ENCODE data around the gene CHM.
"Not testable (repeated sequence)": the region's sequence is repeated elsewhere in the genome, so short reads cannot be mapped to it uniquely, and the experiment has no call there.

The CHM gene

GRCh38 chrX:86047174-86047935 lies at the start of gene CHM:
Gene CHM (minus strand): TSS chrX:86047558. CDS start chrX:86047532, 26 bp downstream.
- peak; percentile 81 for DNase-seq

- DNase-seq = no peak
These were observed 31.3 kb upstream of the CHM start for GRCh38 chrX:86078650-86079049.

DNA sequence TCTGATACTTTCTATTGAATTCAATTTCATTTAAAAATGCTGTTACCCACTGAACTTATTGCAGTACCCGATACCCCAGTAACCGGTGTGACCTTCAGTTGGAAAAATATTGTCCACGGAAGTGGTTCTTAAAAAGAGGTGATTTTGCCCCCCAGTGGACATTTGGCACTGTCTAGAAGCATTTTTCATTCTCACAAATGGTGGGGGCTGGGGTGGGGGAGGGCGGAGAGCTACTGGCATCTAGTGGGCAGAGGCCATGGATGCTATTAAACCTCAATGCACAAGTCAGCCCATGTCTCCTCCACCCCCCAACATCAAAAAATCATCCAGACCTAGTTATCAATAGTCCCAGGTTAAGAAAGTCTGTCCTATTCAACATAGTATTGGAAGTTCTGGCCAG lies 19.6 kb upstream of the CHM start:
- no peak for DNase-seq

GRCh38 chrX:86061407-86061806 lies 14.0 kb upstream of the CHM start:
- DNase-seq = no peak

DNA sequence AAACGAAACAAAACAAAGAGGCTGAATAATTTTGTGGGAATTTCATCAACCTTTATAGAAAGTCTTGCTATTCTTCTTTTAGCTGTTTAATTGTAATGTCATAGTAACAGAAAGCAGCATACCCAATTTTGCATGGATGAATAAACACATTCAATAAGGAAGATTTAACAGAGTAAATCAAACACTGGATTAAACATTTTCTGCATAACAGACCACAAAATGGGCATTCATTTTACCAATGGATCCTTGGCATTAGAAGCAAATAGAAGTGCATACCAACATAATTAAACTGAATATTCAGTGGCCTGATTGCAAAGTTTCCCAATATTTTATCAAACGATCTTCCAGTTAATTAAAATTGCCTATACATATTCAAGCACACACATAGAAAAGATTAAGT lies 4.4 kb upstream of the CHM start:
- DNase-seq = no peak

GRCh38 chrX:86047936-86048280 lies 550 bp upstream of the CHM start:
- DNase-seq = no peak

GRCh38 chrX:86044216-86044615 lies 3.1 kb downstream of the CHM start:
- no peak for DNase-seq

DNA sequence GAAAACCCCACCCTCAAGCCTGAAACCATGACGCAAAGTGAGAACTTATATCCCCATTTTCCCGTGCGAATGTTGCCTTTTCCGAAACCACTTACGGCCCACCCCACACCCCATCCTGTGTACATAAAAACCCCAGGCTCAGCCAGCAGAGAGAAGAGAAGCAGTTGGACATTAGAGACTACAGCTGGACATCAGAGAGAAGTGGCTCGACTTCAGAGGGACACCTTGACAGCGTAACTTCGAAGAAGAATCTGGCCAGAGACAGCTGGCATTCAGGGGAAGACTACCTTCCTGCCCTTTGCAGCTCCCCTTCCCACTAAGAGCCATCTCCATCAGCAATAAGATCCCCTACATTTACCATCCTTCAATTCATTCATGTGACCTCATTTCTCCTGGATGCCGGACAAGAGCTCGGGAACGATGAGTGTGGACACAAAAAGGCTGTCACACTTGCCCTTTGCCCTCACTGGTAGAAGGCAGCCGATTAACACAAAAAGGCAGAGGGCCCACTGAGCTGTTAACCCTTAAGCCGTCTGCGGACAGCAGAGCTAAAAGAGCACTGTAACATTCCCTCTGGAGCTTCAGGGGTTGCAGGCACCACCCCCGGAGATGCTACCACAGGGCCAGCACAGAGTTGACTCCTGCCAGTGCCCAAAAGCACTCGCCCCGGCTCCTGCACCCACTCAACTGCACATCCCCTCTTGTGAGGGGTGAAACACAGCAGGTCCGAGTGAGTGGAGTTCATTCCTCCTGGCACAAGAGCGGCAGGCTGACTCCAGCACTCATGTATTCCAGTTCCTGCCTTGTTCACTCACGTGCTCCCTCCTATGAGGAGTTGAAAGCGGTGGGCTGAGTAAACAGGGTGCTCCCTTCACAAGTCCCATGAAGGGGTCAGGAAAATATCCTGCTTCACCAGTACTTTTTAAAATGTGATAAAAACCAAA lies 7.5 kb downstream of the CHM start:
- no peak for DNase-seq

GRCh38 chrX:86033385-86033784 lies 14.0 kb downstream of the CHM start:
- no peak for DNase-seq

DNA sequence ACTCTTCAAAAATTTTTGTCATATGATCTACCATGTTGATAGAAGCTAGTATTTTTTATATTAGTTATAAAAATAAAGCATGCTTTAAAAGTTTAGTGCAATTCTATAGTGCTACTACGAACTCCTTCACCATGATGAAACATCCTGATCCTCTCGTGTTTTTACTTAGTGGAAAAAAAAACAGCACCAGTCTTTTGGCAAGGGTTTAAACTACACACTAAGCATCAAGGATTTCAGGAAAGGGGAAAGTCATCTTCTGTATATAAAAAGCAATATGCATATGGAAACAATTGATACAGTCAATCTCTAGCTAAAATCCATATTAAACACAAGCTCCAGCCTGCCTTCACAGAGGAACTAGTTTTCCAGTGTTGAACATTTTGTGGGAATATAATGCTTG lies 18.7 kb downstream of the CHM start:
- no peak for DNase-seq

DNA sequence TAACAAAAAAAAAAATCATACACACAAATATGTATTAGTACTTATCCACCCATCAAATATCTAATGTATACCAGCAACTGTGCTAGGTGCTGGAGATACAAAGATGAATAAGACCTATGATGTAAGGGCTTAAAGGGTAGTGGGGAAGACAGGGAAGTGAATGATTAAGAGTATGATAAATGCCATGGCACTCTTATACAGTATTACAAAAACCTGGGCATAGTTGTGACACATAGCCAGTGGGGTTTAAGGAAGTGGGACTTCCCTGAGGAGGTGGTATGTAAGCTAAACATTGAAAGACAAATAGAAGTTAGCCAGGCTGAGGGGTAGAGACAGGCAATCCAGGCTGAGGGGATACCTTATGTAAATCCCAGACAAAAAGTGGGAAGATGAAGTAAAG lies 23.5 kb downstream of the CHM start:
- DNase-seq = no peak

GRCh38 chrX:86021652-86022289 lies 25.6 kb downstream of the CHM start:
- DNase-seq = no peak

GRCh38 chrX:86016139-86016538 lies 31.2 kb downstream of the CHM start:
- DNase-seq = no peak

- not testable (repeated sequence) for DNase-seq
These were observed 32.4 kb downstream of the CHM start for GRCh38 chrX:86014959-86015358.

DNA sequence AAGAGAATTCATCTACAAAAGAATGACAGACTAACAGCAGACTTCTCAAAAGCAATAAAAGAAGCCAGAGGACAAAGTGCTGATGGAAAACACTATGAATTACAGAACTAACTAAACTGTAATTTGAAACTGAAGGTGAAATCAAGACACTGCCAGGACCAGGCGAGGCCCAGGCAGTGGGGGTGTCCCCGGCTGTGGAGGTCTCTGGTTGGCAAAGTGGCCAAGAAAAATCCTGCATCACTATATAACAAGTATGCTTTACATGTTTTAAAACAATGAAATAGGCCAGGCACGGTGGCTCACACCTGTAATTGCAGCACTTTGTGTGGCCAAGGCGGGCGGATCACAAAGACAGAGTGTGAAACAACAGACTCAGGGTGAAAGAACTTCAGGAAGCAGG lies 32.9 kb downstream of the CHM start:
- DNase-seq = no peak

GRCh38 chrX:86013792-86014191 lies 33.6 kb downstream of the CHM start:
- no peak for DNase-seq

DNA sequence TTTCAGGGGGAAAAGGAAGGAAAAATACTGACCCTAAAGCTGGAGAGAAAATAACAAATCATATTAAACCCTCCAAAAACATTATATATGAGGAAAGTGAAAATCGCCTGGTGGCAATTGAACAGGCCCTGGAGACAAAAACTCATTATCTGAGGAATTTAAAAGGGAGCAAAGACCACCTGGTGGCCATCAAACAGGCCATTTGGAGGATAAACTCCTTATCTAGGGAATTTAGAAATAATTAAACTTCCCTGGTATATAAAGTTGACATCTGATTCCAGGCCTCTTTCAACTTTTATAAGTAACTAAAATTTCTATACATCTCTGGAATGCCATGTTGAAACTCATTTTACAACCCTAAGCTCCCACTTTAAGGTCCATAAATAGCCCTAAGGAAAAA lies 35.2 kb downstream of the CHM start:
- DNase-seq = no peak

DNA sequence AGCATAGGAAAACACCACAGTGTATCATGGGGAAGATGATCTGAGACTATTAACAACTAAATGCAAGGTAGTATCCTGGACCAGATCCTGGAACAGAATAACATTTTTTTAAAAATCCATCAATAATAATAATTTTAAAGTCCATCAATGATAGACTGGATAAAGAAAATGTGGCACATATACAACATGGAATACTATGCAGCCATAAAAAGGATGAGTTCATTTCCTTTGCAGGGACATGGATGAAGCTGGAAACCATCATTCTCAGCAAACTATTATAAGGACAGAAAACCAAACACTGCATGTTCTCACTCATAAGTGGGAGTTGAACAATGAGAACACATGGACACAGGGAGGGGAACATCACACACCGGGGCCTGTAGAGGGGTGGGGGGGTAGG lies 37.6 kb downstream of the CHM start:
- DNase-seq = not testable (repeated sequence)

DNA sequence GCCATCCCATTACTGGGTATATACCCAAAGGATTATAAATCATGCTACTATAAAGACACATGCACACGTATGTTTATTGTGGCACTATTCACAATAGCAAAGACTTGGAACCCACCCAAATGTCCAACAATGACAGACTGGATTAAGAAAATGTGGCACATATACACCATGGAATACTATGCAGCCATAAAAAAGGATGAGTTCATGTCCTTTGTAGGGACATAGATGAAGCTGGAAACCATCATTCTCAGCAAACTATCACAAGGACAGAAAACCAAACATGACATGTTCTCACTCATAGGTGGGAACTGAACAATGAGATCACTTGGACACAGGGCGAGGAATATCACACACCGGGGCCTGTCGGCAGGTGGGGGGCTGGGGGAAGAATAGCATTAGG lies 39.5 kb downstream of the CHM start:
- DNase-seq = not testable (repeated sequence)

- peak; percentile 89 for DNase-seq
These were observed 45.1 kb downstream of the CHM start for GRCh38 chrX:86002076-86002896.

- no peak for DNase-seq
These were observed 48.4 kb downstream of the CHM start for GRCh38 chrX:85998954-85999353.

- DNase-seq = no peak
These were observed 50.8 kb downstream of the CHM start for GRCh38 chrX:85996555-85996954.

GRCh38 chrX:85995641-85996040 lies 51.7 kb downstream of the CHM start:
- DNase-seq = no peak

Measured in islet precursor cell (in vitro differentiated cells).